Measurements from ENCODE around the gene TANGO2. TPM values are rescaled to one million over a fixed set of nuclear protein-coding genes. Genes with fewer than 3 reads are reported as not detected.

Gene TANGO2
- total and polyA plus RNA-seq, 10 of the 15 experiments (the other 5 are each of a cell fraction or from before 2014, with no cell fraction given): 4.0 to 24.8 (median 20.9) TPM

DNA sequence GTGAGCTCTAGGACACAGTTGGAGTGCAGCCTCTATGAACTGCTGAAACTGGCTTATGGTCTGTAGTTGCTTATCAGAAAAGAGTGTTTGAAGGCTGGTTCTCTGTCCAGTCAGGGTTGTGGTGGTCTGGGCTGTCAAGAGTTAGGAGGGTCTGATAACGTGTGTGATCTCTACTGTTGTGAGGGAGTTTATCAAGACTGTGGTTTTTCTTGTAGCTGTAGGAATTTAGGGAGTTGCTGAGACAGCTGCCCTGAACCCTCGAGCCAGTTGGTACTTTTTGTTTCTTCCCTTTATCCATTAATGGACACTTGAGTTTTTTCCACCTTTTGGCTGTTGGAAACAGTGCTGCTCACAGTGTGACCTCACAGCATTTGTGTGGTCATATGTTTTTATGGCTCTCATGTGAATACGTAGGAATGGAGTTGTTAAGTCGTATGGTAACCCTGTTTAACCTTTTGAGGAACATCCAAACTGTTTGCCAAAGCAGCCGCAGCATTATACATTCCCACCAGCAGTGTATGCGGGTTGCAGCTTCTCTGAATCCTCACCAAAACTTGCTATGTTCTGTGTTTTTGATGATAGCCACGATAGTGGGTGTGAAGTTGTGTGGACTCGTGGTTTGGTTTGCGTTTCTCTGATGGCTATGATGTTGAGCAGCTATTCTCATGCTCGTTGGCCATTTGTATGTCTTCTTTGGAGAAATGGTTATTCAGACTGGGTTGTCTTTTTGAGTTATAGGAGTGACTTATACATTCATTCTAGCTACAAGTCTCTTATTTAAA is 38.3 kb downstream of the TANGO2 start:
- Histone ChIP-seq H3K79me2 (ENCODE audit: control insufficient read depth, insufficient read depth, low read length) (no peaks in the 10 kb centered on the region), H3K4me3 (no peak overlapping the region), H3K9ac (ENCODE audit: control insufficient read depth, insufficient read depth, low read length) (no peak overlapping the region), H3K9me3 (replicated peaks; ENCODE audit: control insufficient read depth, insufficient read depth, low read length) (no peaks in the 10 kb centered on the region), H3K36me3 (ENCODE audit: control insufficient read depth in 2 of 2, insufficient read depth in 2 of 2, low read length in 1 of 2) (peaks cover 6 to 9% of the 10 kb centered on the region in 2 experiments; a peak in 3 of 4 replicates), H4K20me1 (ENCODE audit: control insufficient read depth, insufficient read depth) (no peaks in the 10 kb centered on the region), H3K4me1 (ENCODE audit: control insufficient read depth, insufficient read depth, low read length) (no peaks in the 10 kb centered on the region), H3K27me3 (replicated peaks in 1 of 2; ENCODE audit: control insufficient read depth in 2 of 2, insufficient read depth in 2 of 2, low read length in 1 of 2) (no peaks in the 10 kb centered on the region), H3K4me2 (ENCODE audit: control insufficient read depth, insufficient read depth) (no peak overlapping the region), H2AFZ (ENCODE audit: control insufficient read depth, low read depth, low read length) (no peak overlapping the region), H3K27ac (ENCODE audit: control insufficient read depth, insufficient read depth) (no peak overlapping the region)
- no peak for ATAC-seq
- in situ Hi-C loops (cut with MboI) (no loop called here), intact Hi-C loops (cut with micrococcal nuclease; ENCODE audit: unreplicated experiment) (no loop called here)
- ChIA-PET RAD21 (ENCODE audit: unreplicated experiment) (no interaction called here), SMC1A (ENCODE audit: uncharacterized antibody, unreplicated experiment) (interaction anchor here (0.6 kb wide), 1 partner anchor 179 kb away, joined by 3 read pairs; no protein-coding TSS in a partner anchor), CTCF (interaction anchor here (0.7 kb wide), 1 partner anchor 24 kb away, joined by 3 read pairs; no protein-coding TSS in a partner anchor), POLR2A (no interaction called here)
- no peak for TF ChIP-seq IRF4 (IDR thresholded peaks at IDR 0.05; ENCODE audit: low read depth, low read length)
- no peak for TF ChIP-seq NR2C2 (IDR thresholded peaks at IDR 0.05; ENCODE audit: borderline replicate concordance, control insufficient read depth, insufficient read length, low read depth)
- TF ChIP-seq RCOR1 (conservative IDR thresholded peaks at IDR 0.05; ENCODE audit: low read depth, low read length): no peak
- TF ChIP-seq ZNF217 (IDR thresholded peaks at IDR 0.05): no peak
- TF ChIP-seq POU2F2 (IDR thresholded peaks at IDR 0.05; ENCODE audit: borderline replicate concordance, low read depth, low read length): no peak
- no peak for TF ChIP-seq TBL1XR1 (IDR thresholded peaks at IDR 0.05; ENCODE audit: low read depth, low read length)
- no peak for TF ChIP-seq ESRRA (IDR thresholded peaks at IDR 0.05; ENCODE audit: low read length)
- no peak for TF ChIP-seq MYC (IDR thresholded peaks at IDR 0.05; ENCODE audit: insufficient read depth, insufficient read length, insufficient replicate concordance, low read length, severe bottlenecking)
- TF ChIP-seq, protein P1, sequence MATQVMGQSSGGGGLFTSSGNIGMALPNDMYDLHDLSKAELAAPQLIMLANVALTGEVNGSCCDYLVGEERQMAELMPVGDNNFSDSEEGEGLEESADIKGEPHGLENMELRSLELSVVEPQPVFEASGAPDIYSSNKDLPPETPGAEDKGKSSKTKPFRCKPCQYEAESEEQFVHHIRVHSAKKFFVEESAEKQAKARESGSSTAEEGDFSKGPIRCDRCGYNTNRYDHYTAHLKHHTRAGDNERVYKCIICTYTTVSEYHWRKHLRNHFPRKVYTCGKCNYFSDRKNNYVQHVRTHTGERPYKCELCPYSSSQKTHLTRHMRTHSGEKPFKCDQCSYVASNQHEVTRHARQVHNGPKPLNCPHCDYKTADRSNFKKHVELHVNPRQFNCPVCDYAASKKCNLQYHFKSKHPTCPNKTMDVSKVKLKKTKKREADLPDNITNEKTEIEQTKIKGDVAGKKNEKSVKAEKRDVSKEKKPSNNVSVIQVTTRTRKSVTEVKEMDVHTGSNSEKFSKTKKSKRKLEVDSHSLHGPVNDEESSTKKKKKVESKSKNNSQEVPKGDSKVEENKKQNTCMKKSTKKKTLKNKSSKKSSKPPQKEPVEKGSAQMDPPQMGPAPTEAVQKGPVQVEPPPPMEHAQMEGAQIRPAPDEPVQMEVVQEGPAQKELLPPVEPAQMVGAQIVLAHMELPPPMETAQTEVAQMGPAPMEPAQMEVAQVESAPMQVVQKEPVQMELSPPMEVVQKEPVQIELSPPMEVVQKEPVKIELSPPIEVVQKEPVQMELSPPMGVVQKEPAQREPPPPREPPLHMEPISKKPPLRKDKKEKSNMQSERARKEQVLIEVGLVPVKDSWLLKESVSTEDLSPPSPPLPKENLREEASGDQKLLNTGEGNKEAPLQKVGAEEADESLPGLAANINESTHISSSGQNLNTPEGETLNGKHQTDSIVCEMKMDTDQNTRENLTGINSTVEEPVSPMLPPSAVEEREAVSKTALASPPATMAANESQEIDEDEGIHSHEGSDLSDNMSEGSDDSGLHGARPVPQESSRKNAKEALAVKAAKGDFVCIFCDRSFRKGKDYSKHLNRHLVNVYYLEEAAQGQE (IDR thresholded peaks at IDR 0.05; ENCODE audit: low read depth, low read length): no peak
- TF ChIP-seq RAD21 (IDR thresholded peaks at IDR 0.05; ENCODE audit: insufficient read depth, low read depth, low read length): no peak
- TF ChIP-seq KAT2A (conservative IDR thresholded peaks at IDR 0.05; ENCODE audit: control insufficient read depth, low read depth, low read length): no peak
- no peak for TF ChIP-seq POLR2AphosphoS5 (IDR thresholded peaks at IDR 0.05; ENCODE audit: low read length)
- no peak for TF ChIP-seq TCF3 (IDR thresholded peaks at IDR 0.05; ENCODE audit: borderline replicate concordance, insufficient read depth, low read depth, low read length)
- TF ChIP-seq NFYA (IDR thresholded peaks at IDR 0.05; ENCODE audit: borderline replicate concordance, low read depth, low read length): no peak
- no peak for TF ChIP-seq IKZF2 (IDR thresholded peaks at IDR 0.05)
- TF ChIP-seq, protein P2, sequence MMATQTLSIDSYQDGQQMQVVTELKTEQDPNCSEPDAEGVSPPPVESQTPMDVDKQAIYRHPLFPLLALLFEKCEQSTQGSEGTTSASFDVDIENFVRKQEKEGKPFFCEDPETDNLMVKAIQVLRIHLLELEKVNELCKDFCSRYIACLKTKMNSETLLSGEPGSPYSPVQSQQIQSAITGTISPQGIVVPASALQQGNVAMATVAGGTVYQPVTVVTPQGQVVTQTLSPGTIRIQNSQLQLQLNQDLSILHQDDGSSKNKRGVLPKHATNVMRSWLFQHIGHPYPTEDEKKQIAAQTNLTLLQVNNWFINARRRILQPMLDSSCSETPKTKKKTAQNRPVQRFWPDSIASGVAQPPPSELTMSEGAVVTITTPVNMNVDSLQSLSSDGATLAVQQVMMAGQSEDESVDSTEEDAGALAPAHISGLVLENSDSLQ (IDR thresholded peaks at IDR 0.05): no peak
- TF ChIP-seq, protein P3, sequence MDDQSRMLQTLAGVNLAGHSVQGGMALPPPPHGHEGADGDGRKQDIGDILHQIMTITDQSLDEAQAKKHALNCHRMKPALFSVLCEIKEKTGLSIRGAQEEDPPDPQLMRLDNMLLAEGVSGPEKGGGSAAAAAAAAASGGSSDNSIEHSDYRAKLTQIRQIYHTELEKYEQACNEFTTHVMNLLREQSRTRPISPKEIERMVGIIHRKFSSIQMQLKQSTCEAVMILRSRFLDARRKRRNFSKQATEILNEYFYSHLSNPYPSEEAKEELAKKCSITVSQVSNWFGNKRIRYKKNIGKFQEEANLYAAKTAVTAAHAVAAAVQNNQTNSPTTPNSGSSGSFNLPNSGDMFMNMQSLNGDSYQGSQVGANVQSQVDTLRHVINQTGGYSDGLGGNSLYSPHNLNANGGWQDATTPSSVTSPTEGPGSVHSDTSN (IDR thresholded peaks at IDR 0.05; ENCODE audit: insufficient replicate concordance, low read depth, low read length): no peak
- TSS peak; percentile 59 for BruUV-seq (replicated peaks)
- 94% methylated on average over 10 of the region's 10 CpGs for WGBS (ENCODE audit: insufficient coverage, insufficient replicate concordance, low lambda C conversion rate, missing lambda C conversion rate)
- DNase-seq (ENCODE audit: low read depth, low spot score): no peak
- no peak for FAIRE-seq
